HepG2 (cell line): ENCODE measurements around the gene HSD3B7. TPM values are rescaled to one million over a fixed set of nuclear protein-coding genes. Genes with fewer than 3 reads are reported as not detected.

Source experiments
- BCL6 ChIP-seq: IDR thresholded peaks from 2 replicates; pipeline ENCODE4 v1.6.1; 2016; ENCODE audit warnings: missing genetic modification reagents, missing compliant biosample characterization
- CBFB ChIP-seq: sonication (generic); formaldehyde crosslinking; IDR thresholded peaks from 2 replicates; pipeline ENCODE4 v1.4.0; 2020; ENCODE audit warnings: missing genetic modification reagents
- SSRP1 ChIP-seq: IDR thresholded peaks from 2 replicates; pipeline ENCODE4 v1.6.1; 2016; ENCODE audit warnings: control low read depth
- ZEB1 ChIP-seq: IDR thresholded peaks from 2 replicates; pipeline ENCODE4 v1.6.1; 2012; ENCODE audit warnings: mild to moderate bottlenecking, low read depth, inconsistent platforms; ENCODE audit not compliant: insufficient replicate concordance
- ZMAT3 ChIP-seq: sonication (generic); formaldehyde crosslinking; conservative IDR thresholded peaks from 2 replicates; pipeline ENCODE4 v1.7.0; 2021; ENCODE audit warnings: missing genetic modification reagents
- ZNF446 ChIP-seq: sonication (generic); formaldehyde crosslinking; IDR thresholded peaks from 2 replicates; pipeline ENCODE4 v1.5.0; 2020; ENCODE audit warnings: mild to moderate bottlenecking, missing genetic modification reagents
- ZNF724P ChIP-seq: sonication (generic); formaldehyde crosslinking; IDR thresholded peaks from 2 replicates; pipeline ENCODE4 v1.8.0; 2022; ENCODE audit warnings: missing genetic modification reagents, borderline replicate concordance
- ZNF766 ChIP-seq: sonication (generic); formaldehyde crosslinking; IDR thresholded peaks from 2 replicates; pipeline ENCODE4 v1.5.0; 2020; ENCODE audit warnings: missing genetic modification reagents, borderline replicate concordance
- polyA plus RNA-seq, 8 experiments: library from polyadenylated mRNA; depleted of rRNA in 3 of 8; stranded (reverse) in 7 of 8; unstranded in 1 of 8; fragments of >200 nt; fragmentation: Illumina TruSeq in 4 of 8; extraction: Trizol in 4 of 8; gene quantifications; 2 replicates each; pipeline versions ENCODE4 v1.2.1 to v1.2.3, GENCODE V29; 2011 to 2016; ENCODE audit warnings: low read depth in 4 of 8, missing spikeins in 1 of 8, mixed read lengths in 1 of 8; ENCODE audit not compliant: insufficient read depth in 1 of 8
- total RNA-seq, 5 experiments: library from RNA; depleted of rRNA; stranded (reverse); fragments of >200 nt; fragmentation: Illumina TruSeq; extraction: Trizol; gene quantifications; 2 replicates each; pipeline ENCODE4 v1.2.3, GENCODE V29; 2016; ENCODE audit warnings: low read depth in 1 of 5
- TF ChIP-seq, protein P1 (sequence below): sonication (generic); formaldehyde crosslinking; IDR thresholded peaks from 2 replicates; pipeline ENCODE4 v1.4.0; 2020; ENCODE audit warnings: missing genetic modification reagents
- TF ChIP-seq, protein P2 (sequence below): sonication (generic); formaldehyde crosslinking; IDR thresholded peaks from 2 replicates; pipeline ENCODE4 v1.5.0; 2020; ENCODE audit warnings: mild to moderate bottlenecking, missing genetic modification reagents
- TF ChIP-seq, protein P3 (sequence below), 2 experiments: sonication (generic) in 1 of 2; formaldehyde crosslinking in 1 of 2; IDR thresholded peaks; 2 replicates each; pipeline versions ENCODE4 v1.6.1 to v1.9.0; 2014 to 2022; ENCODE audit warnings: antibody characterized with exemption in 1 of 2, borderline replicate concordance in 1 of 2, inconsistent platforms in 1 of 2, low read depth in 1 of 2, missing genetic modification reagents in 1 of 2

HSD3B7 gene
- total and polyA plus RNA-seq, 2 of the 13 experiments (the other 11 are each of a cell fraction or from before 2014, with no cell fraction given): 32.9 to 69.7 TPM

DNA sequence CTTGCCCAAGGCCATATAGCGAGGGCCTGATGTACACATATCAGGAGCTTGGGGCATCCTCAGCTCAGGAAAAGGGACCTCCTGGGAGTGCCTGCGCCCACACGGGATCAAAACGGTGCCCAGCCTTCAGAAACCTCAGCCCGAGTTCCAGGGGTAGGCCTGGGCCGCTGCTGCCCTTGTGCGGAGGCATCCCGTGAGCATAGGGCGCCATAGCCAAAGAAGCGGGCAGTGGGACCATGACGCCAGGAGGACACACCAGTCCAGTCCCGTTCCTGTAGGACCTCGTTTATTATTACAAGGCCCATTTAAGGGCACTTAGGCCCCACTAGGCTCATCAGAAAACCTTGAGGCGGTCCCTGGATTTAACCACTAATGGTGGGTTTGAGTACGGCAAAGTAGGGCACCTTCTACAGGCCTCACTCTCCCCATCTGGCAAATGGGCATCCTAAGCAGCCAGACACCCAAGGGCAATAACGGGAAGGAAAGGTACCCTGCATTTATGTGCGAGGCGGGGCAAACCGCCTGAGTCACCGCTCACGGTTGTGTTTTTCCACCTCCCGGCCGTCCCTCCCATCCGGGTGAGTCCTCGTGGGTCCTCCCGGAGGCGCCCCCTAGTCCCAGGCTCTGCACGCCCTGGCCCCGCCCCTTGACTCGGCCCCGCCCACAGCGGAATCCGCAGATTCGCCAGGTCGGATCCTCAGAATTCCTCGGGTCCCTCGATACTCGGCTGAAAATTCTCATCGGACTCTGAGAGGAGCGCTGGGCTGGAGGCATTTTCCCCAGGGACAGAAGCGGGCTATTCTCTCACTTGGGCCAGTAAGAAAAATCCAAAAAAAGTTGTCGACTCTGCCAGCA is 28.2 kb upstream of the HSD3B7 start (continued):
- TF ChIP-seq, protein P1, sequence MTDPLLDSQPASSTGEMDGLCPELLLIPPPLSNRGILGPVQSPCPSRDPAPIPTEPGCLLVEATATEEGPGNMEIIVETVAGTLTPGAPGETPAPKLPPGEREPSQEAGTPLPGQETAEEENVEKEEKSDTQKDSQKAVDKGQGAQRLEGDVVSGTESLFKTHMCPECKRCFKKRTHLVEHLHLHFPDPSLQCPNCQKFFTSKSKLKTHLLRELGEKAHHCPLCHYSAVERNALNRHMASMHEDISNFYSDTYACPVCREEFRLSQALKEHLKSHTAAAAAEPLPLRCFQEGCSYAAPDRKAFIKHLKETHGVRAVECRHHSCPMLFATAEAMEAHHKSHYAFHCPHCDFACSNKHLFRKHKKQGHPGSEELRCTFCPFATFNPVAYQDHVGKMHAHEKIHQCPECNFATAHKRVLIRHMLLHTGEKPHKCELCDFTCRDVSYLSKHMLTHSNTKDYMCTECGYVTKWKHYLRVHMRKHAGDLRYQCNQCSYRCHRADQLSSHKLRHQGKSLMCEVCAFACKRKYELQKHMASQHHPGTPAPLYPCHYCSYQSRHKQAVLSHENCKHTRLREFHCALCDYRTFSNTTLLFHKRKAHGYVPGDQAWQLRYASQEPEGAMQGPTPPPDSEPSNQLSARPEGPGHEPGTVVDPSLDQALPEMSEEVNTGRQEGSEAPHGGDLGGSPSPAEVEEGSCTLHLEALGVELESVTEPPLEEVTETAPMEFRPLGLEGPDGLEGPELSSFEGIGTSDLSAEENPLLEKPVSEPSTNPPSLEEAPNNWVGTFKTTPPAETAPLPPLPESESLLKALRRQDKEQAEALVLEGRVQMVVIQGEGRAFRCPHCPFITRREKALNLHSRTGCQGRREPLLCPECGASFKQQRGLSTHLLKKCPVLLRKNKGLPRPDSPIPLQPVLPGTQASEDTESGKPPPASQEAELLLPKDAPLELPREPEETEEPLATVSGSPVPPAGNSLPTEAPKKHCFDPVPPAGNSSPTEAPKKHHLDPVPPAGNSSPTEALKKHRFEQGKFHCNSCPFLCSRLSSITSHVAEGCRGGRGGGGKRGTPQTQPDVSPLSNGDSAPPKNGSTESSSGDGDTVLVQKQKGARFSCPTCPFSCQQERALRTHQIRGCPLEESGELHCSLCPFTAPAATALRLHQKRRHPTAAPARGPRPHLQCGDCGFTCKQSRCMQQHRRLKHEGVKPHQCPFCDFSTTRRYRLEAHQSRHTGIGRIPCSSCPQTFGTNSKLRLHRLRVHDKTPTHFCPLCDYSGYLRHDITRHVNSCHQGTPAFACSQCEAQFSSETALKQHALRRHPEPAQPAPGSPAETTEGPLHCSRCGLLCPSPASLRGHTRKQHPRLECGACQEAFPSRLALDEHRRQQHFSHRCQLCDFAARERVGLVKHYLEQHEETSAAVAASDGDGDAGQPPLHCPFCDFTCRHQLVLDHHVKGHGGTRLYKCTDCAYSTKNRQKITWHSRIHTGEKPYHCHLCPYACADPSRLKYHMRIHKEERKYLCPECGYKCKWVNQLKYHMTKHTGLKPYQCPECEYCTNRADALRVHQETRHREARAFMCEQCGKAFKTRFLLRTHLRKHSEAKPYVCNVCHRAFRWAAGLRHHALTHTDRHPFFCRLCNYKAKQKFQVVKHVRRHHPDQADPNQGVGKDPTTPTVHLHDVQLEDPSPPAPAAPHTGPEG: no peak
- TF ChIP-seq, protein P2, sequence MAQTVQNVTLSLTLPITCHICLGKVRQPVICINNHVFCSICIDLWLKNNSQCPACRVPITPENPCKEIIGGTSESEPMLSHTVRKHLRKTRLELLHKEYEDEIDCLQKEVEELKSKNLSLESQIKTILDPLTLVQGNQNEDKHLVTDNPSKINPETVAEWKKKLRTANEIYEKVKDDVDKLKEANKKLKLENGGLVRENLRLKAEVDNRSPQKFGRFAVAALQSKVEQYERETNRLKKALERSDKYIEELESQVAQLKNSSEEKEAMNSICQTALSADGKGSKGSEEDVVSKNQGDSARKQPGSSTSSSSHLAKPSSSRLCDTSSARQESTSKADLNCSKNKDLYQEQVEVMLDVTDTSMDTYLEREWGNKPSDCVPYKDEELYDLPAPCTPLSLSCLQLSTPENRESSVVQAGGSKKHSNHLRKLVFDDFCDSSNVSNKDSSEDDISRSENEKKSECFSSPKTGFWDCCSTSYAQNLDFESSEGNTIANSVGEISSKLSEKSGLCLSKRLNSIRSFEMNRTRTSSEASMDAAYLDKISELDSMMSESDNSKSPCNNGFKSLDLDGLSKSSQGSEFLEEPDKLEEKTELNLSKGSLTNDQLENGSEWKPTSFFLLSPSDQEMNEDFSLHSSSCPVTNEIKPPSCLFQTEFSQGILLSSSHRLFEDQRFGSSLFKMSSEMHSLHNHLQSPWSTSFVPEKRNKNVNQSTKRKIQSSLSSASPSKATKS (CRISPR knock-in tag): no peak
- TF ChIP-seq ZEB1 (peak; percentile 84), SSRP1 (CRISPR knock-in tag) (peak; percentile 89; the same call in 1 of the 2 replicates), CBFB (no peak), ZNF446 (peak; percentile 88; the same call in 1 of the 2 replicates), ZNF724P (CRISPR knock-in tag) (0 out of 2 replicates have a peak, but pooled peaks have one; percentile 25), ZNF766 (CRISPR knock-in tag) (0 out of 2 replicates have a peak, but pooled peaks have one; percentile 77), BCL6 (no peak), ZMAT3 (CRISPR knock-in tag) (peak; percentile 61; the same call in 1 of the 2 replicates)
- TF ChIP-seq, protein P3, sequence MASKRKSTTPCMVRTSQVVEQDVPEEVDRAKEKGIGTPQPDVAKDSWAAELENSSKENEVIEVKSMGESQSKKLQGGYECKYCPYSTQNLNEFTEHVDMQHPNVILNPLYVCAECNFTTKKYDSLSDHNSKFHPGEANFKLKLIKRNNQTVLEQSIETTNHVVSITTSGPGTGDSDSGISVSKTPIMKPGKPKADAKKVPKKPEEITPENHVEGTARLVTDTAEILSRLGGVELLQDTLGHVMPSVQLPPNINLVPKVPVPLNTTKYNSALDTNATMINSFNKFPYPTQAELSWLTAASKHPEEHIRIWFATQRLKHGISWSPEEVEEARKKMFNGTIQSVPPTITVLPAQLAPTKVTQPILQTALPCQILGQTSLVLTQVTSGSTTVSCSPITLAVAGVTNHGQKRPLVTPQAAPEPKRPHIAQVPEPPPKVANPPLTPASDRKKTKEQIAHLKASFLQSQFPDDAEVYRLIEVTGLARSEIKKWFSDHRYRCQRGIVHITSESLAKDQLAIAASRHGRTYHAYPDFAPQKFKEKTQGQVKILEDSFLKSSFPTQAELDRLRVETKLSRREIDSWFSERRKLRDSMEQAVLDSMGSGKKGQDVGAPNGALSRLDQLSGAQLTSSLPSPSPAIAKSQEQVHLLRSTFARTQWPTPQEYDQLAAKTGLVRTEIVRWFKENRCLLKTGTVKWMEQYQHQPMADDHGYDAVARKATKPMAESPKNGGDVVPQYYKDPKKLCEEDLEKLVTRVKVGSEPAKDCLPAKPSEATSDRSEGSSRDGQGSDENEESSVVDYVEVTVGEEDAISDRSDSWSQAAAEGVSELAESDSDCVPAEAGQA (IDR thresholded peaks at IDR 0.05; ENCODE audit: low read depth): no peak
- TF ChIP-seq, protein P3 (CRISPR knock-in tag; IDR thresholded peaks at IDR 0.05; ENCODE audit: borderline replicate concordance): peak; percentile 58; the same call in 1 of the 2 replicates
